HepG2 (cell line): Measurements from ENCODE around the gene VPS4A. TPM values are rescaled to one million over a fixed set of nuclear protein-coding genes. Genes with fewer than 3 reads are reported as not detected.
A peak's percentile ranks its signal among the peaks of the same experiment; 100 is the strongest.

Experiments
- ATF4 ChIP-seq, 2 experiments: fragments of 450-650 bp in 1 of 2; sonication (generic) in 1 of 2; formaldehyde crosslinking; IDR thresholded peaks; 2 replicates each; pipeline versions ENCODE4 v1.5.0 to v1.8.0; 2020 to 2022; ENCODE audit warnings: mild to moderate bottlenecking in 1 of 2, missing genetic modification reagents in 1 of 2
- CBX1 ChIP-seq: IDR thresholded peaks from one replicate; pipeline ENCODE4 v1.6.1; 2016; ENCODE audit warnings: antibody characterized with exemption, low read depth
- KAT7 ChIP-seq: IDR thresholded peaks from 2 replicates; pipeline ENCODE4 v1.6.1; 2018; ENCODE audit warnings: borderline replicate concordance, missing compliant biosample characterization
- KDM4B ChIP-seq: sonication (generic); formaldehyde crosslinking; IDR thresholded peaks from 2 replicates; pipeline ENCODE4 v1.4.0; 2020; ENCODE audit warnings: missing genetic modification reagents
- MAFK ChIP-seq, 2 experiments: IDR thresholded peaks in 1 of 2; conservative IDR thresholded peaks in 1 of 2; 2 replicates each; pipeline ENCODE4 v1.6.1; 2011; ENCODE audit warnings: improper control_type of control experiment in 2 of 2, low read length in 2 of 2
- MEIS2 ChIP-seq: sonication (generic); formaldehyde crosslinking; IDR thresholded peaks from 2 replicates; pipeline ENCODE4 v1.9.0; 2021; ENCODE audit warnings: mild to moderate bottlenecking, missing genetic modification reagents
- MXD3 ChIP-seq: IDR thresholded peaks from 2 replicates; pipeline ENCODE4 v1.6.1; 2016; ENCODE audit warnings: mild to moderate bottlenecking, missing biosample characterization, missing genetic modification reagents
- NAIF1 ChIP-seq: sonication (generic); formaldehyde crosslinking; IDR thresholded peaks from 2 replicates; pipeline ENCODE4 v1.5.0; 2020; ENCODE audit warnings: mild to moderate bottlenecking, missing genetic modification reagents, borderline replicate concordance
- NFRKB ChIP-seq: fragments of 450-650 bp; IDR thresholded peaks from 2 replicates; pipeline ENCODE4 v1.6.1; 2017
- TBX3 ChIP-seq: fragments of 450-650 bp; IDR thresholded peaks from 2 replicates; pipeline ENCODE4 v1.6.1; 2017; ENCODE audit warnings: antibody characterized with exemption, mild to moderate bottlenecking, inconsistent platforms, borderline replicate concordance
- TRIM24 ChIP-seq: sonication (generic); formaldehyde crosslinking; IDR thresholded peaks from 2 replicates; pipeline ENCODE4 v1.8.0; 2022; ENCODE audit warnings: mild to moderate bottlenecking, missing genetic modification reagents
- ZBTB7B ChIP-seq: sonication (generic); formaldehyde crosslinking; IDR thresholded peaks from 2 replicates; pipeline ENCODE4 v1.4.0; 2020; ENCODE audit warnings: missing genetic modification reagents
- ZNF143 ChIP-seq: sonication (generic); formaldehyde crosslinking; IDR thresholded peaks from 2 replicates; pipeline ENCODE4 v1.4.0; 2020; ENCODE audit warnings: missing genetic modification reagents
- ZNF280D ChIP-seq: sonication (generic); formaldehyde crosslinking; IDR thresholded peaks from 2 replicates; pipeline ENCODE4 v1.5.1; 2020; ENCODE audit warnings: mild to moderate bottlenecking, missing genetic modification reagents
- polyA plus RNA-seq, 8 experiments: library from polyadenylated mRNA; depleted of rRNA in 3 of 8; stranded (reverse) in 7 of 8; unstranded in 1 of 8; fragments of >200 nt; fragmentation: Illumina TruSeq in 4 of 8; extraction: Trizol in 4 of 8; gene quantifications; 2 replicates each; pipeline versions ENCODE4 v1.2.1 to v1.2.3, GENCODE V29; 2011 to 2016; ENCODE audit warnings: low read depth in 4 of 8, missing spikeins in 1 of 8, mixed read lengths in 1 of 8; ENCODE audit not compliant: insufficient read depth in 1 of 8
- total RNA-seq, 5 experiments: library from RNA; depleted of rRNA; stranded (reverse); fragments of >200 nt; fragmentation: Illumina TruSeq; extraction: Trizol; gene quantifications; 2 replicates each; pipeline ENCODE4 v1.2.3, GENCODE V29; 2016; ENCODE audit warnings: low read depth in 1 of 5
- TF ChIP-seq, protein P1 (sequence below): sonication (generic); formaldehyde crosslinking; IDR thresholded peaks from 2 replicates; pipeline ENCODE4 v1.5.0; 2020; ENCODE audit warnings: mild to moderate bottlenecking, missing genetic modification reagents, borderline replicate concordance
- TF ChIP-seq, protein P2 (sequence below): sonication (generic); formaldehyde crosslinking; IDR thresholded peaks from 2 replicates; pipeline ENCODE4 v1.4.0; 2020; ENCODE audit warnings: missing genetic modification reagents; ENCODE audit errors: not compliant biosample characterization

The VPS4A gene
- total and polyA plus RNA-seq, 2 of the 13 experiments (the other 11 are each of a cell fraction or from before 2014, with no cell fraction given) = 13.2 to 27.9 TPM

DNA sequence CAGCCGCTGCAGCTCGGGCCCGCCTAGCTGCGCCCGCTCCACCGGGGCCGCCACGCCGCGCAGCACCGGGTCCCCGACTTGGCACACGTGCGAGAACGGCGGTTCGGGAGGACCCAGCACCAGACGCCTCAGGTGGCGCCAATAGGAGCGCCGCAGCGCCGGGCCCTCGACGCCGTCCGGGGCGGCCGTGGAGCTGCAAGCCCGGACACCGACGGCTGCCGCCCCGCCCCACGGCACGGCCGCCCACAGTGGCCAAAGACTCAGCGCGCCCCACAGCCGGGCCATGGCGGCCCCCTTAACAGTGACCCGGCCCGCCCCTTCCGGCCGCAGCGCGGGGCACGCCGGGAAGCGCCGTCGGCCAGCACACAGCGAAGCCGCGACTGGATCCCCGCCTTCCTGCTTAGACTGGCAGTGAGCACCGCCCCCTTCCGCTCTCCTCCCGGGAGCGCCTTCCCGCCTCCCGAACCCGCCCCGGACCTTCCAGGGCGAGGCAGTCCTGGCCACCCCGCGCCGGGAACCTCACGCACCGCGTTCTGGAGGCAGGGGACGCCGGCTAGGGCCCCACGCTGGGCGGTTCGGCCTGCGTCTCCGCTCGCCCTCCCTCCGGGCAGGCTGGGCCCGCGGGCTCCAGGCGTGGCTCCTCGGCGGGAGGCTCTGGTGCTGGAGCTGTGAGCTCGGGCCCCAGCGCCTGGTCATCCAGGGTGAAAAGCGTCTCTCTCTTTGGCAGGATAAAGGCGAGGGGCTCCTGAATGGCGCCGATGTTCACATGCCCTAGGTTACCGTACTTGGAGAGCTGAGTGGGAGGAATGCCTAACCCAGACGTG, 19.3 kb downstream of the VPS4A start, which contains the start of gene PDF (continued):
- TF ChIP-seq, protein P1, sequence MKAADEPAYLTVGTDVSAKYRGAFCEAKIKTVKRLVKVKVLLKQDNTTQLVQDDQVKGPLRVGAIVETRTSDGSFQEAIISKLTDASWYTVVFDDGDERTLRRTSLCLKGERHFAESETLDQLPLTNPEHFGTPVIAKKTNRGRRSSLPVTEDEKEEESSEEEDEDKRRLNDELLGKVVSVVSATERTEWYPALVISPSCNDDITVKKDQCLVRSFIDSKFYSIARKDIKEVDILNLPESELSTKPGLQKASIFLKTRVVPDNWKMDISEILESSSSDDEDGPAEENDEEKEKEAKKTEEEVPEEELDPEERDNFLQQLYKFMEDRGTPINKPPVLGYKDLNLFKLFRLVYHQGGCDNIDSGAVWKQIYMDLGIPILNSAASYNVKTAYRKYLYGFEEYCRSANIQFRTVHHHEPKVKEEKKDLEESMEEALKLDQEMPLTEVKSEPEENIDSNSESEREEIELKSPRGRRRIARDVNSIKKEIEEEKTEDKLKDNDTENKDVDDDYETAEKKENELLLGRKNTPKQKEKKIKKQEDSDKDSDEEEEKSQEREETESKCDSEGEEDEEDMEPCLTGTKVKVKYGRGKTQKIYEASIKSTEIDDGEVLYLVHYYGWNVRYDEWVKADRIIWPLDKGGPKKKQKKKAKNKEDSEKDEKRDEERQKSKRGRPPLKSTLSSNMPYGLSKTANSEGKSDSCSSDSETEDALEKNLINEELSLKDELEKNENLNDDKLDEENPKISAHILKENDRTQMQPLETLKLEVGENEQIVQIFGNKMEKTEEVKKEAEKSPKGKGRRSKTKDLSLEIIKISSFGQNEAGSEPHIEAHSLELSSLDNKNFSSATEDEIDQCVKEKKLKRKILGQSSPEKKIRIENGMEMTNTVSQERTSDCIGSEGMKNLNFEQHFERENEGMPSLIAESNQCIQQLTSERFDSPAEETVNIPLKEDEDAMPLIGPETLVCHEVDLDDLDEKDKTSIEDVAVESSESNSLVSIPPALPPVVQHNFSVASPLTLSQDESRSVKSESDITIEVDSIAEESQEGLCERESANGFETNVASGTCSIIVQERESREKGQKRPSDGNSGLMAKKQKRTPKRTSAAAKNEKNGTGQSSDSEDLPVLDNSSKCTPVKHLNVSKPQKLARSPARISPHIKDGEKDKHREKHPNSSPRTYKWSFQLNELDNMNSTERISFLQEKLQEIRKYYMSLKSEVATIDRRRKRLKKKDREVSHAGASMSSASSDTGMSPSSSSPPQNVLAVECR (CRISPR knock-in tag) = peak; percentile 86; the same call in 1 of the 2 replicates
- peak; percentile 92 for TF ChIP-seq ZNF143 (CRISPR knock-in tag)
- peak; percentile 93 for TF ChIP-seq KDM4B
- no peak; the same call in 1 of the 2 replicates for TF ChIP-seq MEIS2 (CRISPR knock-in tag)
- no peak for TF ChIP-seq MAFK (conservative IDR thresholded peaks at IDR 0.05 in 1 of 2, IDR thresholded peaks at IDR 0.05 in 1 of 2; ENCODE audit: low read length in 2 of 2)
- no peak for TF ChIP-seq NFRKB
- no peak for TF ChIP-seq NAIF1 (CRISPR knock-in tag)
- TF ChIP-seq ZNF280D (CRISPR knock-in tag) = no peak; the same call in 1 of the 2 replicates
- peak; percentile 94; the same call in 1 of the 2 replicates for TF ChIP-seq KAT7 (CRISPR knock-in tag)
- TF ChIP-seq TRIM24 (CRISPR knock-in tag) = no peak
- TF ChIP-seq CBX1 = peak; percentile 72
- no peak for TF ChIP-seq TBX3
- peak in 1 of 2 experiments; percentile 87; a peak in 2 of 4 replicates for TF ChIP-seq ATF4 (CRISPR knock-in tag; IDR thresholded peaks at IDR 0.05)
- TF ChIP-seq ZBTB7B = peak; percentile 39; the same call in 1 of the 2 replicates
- TF ChIP-seq MXD3 (CRISPR knock-in tag) = peak; percentile 88; the same call in 1 of the 2 replicates
- TF ChIP-seq, protein P2, sequence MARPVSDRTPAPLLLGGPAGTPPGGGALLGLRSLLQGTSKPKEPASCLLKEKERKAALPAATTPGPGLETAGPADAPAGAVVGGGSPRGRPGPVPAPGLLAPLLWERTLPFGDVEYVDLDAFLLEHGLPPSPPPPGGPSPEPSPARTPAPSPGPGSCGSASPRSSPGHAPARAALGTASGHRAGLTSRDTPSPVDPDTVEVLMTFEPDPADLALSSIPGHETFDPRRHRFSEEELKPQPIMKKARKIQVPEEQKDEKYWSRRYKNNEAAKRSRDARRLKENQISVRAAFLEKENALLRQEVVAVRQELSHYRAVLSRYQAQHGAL (CRISPR knock-in tag) = no peak
